Measurements from ENCODE around the gene KLF12.

- TF ChIP-seq EP300 (IDR thresholded peaks at IDR 0.05) (no peak), POLR2A (IDR thresholded peaks at IDR 0.05) (no peak), CTCF (IDR thresholded peaks at IDR 0.05) (no peak)
Observed at GRCh38 chr13:74182491-74182890, 48.3 kb upstream of the KLF12 start.
